DMS53 (cell line): ENCODE data around the gene DUOX1.

Experiments
- DNase-seq: peaks from one replicate; lab custom pipeline; 2025; lab: John Stamatoyannopoulos, UW

The DUOX1 gene

DNA sequence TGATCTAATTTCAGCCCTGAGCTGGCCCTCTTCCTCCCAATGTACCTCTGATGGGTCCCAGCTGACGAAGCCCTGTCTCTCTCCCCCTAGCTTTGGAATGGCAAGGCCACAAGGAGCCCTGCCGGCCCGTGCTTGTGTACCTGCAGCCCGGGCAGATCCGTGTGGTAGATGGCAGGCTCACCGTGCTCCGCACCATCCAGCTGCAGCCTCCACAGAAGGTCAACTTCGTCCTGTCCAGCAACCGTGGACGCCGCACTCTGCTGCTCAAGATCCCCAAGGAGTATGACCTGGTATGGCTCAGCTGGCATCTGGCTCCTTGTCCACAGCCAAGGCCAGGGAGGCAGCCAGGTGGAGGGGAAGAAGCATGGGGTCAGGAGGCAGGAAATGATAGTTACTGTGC lies 14.2 kb downstream of the DUOX1 start:
- DNase-seq: no peak

DNA sequence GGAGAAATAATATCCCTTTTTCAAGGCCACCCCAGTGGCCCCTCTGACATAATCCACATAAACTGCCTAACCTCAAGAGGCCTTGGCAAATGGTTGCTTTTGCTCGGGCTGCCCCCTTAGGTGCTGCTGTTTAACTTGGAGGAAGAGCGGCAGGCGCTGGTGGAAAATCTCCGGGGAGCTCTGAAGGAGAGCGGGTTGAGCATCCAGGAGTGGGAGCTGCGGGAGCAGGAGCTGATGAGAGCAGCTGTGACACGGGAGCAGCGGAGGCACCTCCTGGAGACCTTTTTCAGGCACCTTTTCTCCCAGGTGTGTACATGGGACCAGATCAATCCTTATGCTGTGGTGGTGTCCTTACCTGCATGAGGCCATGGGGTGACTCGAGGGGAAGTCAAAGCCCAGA lies 15.0 kb downstream of the DUOX1 start:
- DNase-seq: no peak

DNA sequence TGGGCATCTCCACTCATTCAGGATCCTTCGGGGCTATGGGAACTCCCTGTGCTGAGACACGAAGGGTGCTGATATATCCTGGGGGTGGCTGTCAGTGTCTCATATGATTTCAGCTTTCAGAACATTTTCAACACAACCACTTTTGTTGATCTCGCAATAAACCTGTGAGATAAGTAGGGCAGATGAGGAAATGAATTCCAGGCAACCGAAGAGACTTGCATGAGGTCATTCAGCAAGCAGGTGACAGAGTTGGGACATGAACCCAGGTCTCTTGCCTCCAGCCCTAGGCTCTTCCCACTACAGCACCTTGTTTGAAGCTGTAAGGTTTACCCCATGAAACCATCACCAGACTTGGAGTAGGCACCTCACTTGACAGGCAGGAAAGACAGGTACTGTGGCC lies 16.6 kb downstream of the DUOX1 start:
- peak; percentile 27 for DNase-seq

DNA sequence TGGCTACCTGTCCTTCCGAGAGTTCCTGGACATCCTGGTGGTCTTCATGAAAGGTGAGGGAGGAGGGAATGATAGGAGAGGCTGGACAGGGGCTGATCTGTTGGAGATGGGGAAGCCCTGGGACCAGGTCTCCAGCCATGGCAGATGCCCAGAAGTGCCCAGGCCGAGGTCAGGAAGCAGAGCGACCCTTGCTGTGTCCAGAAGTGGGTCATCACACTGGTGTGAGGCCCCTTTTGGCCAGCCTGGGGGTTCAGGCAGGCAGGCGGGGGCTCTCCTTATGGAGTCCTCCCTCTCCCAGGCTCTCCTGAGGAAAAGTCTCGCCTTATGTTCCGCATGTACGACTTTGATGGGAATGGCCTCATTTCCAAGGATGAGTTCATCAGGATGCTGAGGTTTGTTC lies 17.8 kb downstream of the DUOX1 start:
- DNase-seq: no peak

GRCh38 chr15:45148076-45149059 lies 18.6 kb downstream of the DUOX1 start:
- peak; percentile 4 for DNase-seq

DNA sequence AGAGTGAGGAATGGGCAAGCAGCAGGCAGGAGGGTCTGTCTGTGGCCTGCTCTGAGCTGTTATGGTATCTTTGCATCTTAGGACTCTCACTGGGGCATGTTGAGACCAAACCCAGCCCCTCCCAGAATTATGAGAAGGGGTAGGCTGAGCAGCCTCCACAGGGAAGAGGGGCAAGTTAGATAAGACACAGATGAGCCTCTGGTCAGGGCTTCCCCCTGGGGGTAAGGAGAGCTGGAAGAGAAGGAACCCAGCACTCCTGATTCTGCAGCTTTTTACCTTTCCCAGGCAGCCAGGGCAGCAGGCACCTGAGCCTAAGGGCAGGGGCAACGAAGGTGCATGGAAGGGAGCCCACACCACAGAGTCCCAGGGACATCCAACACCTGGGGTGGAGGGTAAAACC lies 19.3 kb downstream of the DUOX1 start:
- no peak for DNase-seq

DNA sequence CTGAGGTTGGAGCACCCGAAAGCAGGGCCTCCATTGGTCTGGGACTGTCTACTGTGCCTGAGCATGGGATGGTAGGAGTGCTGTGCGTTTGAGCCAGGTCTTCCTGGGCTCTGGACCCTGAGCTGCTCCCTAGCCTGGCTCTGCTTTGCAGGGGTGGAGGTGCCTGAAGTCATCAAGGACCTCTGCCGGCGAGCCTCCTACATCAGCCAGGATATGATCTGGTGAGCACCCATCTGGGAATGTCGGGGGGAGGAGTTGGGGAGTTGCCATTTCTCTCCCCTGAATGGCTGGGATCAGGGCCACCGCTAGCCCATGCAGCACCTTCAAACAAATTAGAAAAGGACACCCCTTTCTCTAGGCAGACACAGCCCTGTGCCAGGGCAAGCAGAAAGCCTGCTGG lies 20.7 kb downstream of the DUOX1 start:
- DNase-seq: no peak

GRCh38 chr15:45150997-45151396 lies 21.2 kb downstream of the DUOX1 start:
- DNase-seq: no peak

DNA sequence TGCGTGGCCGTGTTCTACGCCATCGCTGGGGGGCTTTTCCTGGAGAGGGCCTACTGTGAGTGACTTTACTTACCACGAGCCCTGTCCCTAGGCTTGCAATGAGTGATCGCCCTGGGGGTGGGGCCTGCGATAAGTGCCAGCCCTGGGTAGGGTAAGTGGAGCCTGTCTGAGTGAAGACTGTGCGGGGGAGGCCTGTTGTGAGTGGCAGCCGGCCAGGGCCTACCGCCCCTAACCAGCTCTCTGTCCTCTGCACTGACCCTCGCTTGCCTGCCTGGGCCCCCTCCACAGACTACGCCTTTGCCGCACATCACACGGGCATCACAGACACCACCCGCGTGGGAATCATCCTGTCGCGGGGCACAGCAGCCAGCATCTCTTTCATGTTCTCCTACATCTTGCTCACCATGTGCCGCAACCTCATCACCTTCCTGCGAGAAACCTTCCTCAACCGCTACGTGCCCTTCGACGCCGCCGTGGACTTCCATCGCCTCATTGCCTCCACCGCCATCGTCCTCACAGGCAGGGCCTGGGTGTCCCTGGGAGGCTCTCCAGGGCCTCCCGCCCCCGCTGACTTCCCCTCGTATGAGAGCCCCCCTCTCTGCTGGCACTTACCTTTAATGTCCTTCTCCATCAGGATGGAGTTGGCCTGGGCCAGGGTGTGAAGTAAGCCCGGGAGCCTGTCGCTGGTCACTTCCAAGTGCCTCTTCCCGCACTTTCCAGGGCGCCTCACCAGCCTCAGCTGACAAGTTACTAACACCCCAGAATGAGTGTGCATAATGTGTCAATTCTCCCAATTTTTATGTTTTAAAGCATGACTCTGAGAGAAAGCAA lies 22.4 kb downstream of the DUOX1 start:
- no peak for DNase-seq

- no peak for DNase-seq
Observed at GRCh38 chr15:45155739-45156138, 25.9 kb downstream of the DUOX1 start.

DNA sequence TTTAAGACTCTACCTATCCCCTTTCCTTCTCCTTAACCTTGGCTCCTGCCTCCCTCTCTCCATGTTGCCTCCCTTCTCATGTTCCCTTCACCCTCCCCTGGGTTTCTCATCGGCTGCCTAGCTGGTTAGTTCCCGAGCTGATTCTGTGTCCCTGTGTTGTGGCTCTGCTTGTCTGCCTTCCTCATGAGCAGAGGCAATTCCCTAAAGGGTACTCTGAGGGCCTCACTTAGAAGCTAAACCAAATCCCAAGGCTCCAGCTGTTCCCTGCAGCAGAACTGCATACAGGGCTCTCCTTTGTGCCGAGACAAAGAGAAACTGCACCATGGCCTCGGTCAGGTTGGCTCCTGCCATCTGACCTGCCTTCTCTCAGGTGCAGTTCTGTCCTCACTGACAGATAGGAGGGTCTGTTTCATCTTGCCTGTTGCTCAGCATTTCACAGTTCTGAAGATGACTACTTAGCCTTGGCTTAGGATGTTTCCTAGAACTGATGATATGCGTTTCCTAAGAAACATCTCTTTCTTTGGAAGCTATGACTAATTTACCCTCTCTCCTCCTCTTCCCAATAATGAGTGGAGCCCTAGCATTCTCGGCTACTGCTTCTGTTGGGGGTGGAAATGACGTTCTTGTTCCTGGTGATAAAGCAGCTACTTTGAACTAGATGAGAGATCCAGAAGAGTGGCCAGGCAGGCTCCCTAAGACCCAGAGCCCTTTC lies 27.1 kb downstream of the DUOX1 start:
- DNase-seq: no peak

- DNase-seq: no peak
Observed at GRCh38 chr15:45157974-45158373, 28.2 kb downstream of the DUOX1 start.

GRCh38 chr15:45161666-45162065 lies 31.9 kb downstream of the DUOX1 start:
- no peak for DNase-seq

DNA sequence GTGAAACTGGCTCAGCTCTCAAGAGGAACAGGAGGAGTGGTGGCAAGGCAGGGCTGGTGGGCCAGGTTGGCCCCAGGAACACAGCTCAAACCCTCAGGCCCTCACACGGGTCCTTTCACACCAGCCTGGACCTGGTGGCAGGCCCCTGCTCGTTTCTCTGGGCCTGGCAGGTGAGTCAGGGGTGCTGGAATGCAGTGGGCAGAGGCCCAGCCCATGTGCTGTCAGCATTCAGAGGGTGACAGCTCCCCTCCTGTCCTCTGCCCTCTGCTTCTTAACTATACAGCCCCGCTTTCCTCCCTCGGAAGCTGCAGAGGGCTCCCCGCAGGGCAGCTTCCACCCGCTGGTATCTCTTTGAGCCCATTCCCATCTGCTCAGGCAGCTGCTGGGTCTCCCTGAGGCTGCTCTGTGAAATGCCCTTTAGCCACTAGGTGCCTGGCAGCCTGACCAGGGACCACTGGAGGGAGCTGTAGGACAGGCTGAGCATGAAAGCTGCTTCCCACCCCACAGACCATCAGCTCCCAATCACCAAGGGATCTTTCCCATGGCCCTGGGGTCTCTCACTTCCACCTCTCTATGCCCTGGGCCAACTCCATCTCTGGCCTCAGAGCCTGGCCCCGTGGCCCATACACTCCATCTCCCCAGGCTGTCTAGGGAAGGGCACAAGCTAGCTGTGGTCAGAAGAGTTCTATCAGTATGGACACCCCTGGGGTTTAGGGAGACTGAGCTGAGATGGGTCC lies 33.1 kb downstream of the DUOX1 start:
- peak; percentile 84 for DNase-seq

DNA sequence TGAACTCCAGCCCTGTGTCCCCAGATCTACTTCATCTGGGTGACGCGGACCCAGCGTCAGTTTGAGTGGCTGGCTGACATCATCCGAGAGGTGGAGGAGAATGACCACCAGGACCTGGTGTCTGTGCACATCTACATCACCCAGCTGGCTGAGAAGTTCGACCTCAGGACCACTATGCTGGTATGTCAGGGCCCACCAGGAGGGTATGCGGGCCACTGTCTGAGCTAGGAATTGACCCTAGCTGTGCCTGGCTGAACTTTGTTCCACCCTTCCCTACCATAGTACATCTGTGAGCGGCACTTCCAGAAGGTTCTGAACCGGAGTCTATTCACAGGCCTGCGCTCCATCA lies 33.7 kb downstream of the DUOX1 start:
- no peak for DNase-seq

GRCh38 chr15:45164914-45165313 lies 35.1 kb downstream of the DUOX1 start:
- DNase-seq: no peak

DNA sequence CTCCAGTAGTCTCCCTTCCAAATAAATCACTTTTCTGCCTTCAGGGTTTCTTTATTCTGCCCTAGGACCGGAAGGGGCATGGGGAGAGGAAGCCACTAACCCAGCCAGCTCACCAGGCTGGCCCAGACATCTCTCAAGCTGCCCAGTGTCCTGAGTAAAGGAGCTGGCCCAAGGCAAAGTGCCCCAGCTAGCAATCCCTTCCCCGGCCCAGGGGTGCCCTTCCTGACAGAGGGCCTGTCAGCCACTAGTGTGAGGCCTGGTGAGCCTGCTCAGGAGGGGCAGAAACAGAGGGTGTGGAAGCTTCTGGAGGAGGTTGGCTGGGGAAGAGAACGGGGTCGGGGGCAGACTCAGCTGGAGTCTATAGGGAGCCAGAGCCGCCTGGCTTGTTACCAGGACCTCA lies 35.7 kb downstream of the DUOX1 start:
- no peak for DNase-seq

GRCh38 chr15:45166834-45167630 lies 37.2 kb downstream of the DUOX1 start:
- DNase-seq: peak; percentile 85

DNA sequence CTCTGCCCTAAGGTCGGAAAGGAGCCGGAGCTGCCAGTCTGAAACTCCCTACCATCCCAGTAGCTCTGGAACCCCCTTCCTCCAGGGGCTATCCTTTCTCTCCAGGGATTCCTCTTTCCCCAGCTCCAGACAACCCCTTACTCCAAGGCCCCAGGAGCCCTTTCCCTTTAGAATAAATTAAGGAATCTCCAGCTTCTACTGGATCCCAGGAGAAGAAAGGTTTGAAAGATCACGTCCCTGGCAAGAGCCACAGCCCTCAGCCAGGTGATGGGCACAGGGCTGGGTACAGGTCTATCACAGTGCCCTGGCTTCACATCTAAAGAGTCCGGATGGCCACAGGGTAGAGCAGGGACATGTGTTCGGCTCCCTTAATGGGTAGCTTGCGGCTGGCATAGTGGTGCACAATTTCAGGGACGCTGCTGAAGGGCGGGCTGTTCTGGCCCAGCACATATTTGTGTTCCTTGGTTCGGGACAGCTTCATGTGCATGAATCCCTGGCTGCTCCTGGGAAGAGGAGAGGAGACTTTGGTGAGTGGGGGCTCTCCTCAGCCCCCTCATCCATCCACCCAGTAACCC lies 37.9 kb downstream of the DUOX1 start:
- no peak for DNase-seq

- no peak for DNase-seq
Observed at GRCh38 chr15:45168286-45168685, 38.5 kb downstream of the DUOX1 start.
